Measurements from ENCODE around the gene FAM9C.

- TF ChIP-seq, protein P1, sequence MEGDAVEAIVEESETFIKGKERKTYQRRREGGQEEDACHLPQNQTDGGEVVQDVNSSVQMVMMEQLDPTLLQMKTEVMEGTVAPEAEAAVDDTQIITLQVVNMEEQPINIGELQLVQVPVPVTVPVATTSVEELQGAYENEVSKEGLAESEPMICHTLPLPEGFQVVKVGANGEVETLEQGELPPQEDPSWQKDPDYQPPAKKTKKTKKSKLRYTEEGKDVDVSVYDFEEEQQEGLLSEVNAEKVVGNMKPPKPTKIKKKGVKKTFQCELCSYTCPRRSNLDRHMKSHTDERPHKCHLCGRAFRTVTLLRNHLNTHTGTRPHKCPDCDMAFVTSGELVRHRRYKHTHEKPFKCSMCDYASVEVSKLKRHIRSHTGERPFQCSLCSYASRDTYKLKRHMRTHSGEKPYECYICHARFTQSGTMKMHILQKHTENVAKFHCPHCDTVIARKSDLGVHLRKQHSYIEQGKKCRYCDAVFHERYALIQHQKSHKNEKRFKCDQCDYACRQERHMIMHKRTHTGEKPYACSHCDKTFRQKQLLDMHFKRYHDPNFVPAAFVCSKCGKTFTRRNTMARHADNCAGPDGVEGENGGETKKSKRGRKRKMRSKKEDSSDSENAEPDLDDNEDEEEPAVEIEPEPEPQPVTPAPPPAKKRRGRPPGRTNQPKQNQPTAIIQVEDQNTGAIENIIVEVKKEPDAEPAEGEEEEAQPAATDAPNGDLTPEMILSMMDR (IDR thresholded peaks at IDR 0.05) = no peak
- no peak for TF ChIP-seq POLR2A (IDR thresholded peaks at IDR 0.05)
These were observed 1.9 kb upstream of the FAM9C start for GRCh38 chrX:13046141-13046855.
